GM12874 (cell line): ENCODE data around the gene ADAM19.

Experiments
- TF ChIP-seq, protein P1 (sequence below): IDR thresholded peaks from 2 replicates; pipeline ENCODE4 v1.5.1; 2011; ENCODE audit warnings: low read depth, mild to moderate bottlenecking, control low read depth, low read length, moderate library complexity; ENCODE audit not compliant: insufficient read depth

ADAM19 gene

DNA sequence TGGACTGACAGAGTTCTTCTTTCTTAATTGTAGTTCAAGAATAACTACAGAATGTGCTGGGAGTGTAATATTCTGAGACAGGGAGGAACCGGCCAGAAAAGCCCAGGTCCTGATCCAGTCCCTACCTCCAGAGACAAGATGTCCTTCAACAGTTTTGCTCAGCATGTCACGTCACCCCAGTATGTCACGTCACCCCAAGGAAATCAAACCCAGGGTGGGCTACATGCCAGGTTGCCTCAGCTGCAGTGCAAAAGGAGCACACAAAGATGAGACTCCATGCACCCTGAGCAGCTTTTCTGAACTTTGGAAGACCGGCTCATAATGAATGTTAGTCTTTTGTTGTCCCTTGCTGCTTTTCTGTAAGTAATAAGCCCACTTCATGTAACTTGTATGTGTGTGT lies 141.5 kb downstream of the ADAM19 start:
- TF ChIP-seq, protein P1, sequence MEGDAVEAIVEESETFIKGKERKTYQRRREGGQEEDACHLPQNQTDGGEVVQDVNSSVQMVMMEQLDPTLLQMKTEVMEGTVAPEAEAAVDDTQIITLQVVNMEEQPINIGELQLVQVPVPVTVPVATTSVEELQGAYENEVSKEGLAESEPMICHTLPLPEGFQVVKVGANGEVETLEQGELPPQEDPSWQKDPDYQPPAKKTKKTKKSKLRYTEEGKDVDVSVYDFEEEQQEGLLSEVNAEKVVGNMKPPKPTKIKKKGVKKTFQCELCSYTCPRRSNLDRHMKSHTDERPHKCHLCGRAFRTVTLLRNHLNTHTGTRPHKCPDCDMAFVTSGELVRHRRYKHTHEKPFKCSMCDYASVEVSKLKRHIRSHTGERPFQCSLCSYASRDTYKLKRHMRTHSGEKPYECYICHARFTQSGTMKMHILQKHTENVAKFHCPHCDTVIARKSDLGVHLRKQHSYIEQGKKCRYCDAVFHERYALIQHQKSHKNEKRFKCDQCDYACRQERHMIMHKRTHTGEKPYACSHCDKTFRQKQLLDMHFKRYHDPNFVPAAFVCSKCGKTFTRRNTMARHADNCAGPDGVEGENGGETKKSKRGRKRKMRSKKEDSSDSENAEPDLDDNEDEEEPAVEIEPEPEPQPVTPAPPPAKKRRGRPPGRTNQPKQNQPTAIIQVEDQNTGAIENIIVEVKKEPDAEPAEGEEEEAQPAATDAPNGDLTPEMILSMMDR = no peak

DNA sequence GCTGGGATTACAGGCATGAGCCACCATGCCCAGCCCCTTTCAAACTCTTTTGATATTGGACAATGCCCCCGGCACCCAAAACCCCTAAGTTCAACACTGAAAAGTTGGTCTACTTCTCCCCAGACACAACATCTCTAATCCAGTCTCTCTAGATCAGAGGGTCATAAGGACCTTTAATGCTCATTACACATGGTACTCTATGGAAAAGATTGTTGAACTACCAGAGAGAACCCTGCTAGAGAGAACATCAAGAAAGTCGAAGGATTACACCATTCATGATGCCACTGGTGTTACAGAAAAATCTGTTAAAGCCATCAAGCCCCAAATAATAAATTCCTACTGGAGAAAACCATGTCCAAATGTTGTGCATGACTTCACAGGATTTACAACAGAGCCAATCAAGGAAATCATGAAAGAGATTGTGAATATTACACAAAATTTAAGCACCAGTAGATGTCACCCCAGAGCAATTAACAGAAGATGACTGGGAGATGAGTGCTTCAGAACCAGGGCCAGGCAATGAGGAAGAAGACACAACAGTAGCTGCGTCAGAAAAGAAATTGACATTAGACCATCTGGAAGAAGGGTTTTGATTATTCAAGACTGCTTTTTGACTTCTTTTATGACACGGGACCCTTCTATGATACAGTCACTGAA lies 143.9 kb downstream of the ADAM19 start:
- TF ChIP-seq, protein P1 = 0 out of 2 replicates have a peak, but pooled peaks have one; percentile 14
